ENCODE results near the gene RECQL5.

RECQL5 gene

GRCh38 chr17:75685499-75685898 lies 18.5 kb upstream of the RECQL5 start:
- DNase-seq, result no peak

GRCh38 chr17:75684924-75685323 lies 18.0 kb upstream of the RECQL5 start:
- no peak for DNase-seq

GRCh38 chr17:75684249-75684648 lies 17.3 kb upstream of the RECQL5 start:
- no peak for DNase-seq

- DNase-seq, result no peak
Measured at GRCh38 chr17:75683583-75683982, 16.6 kb upstream of the RECQL5 start.

GRCh38 chr17:75681289-75681688 lies 14.3 kb upstream of the RECQL5 start:
- no peak for DNase-seq

- DNase-seq, result no peak
Measured at GRCh38 chr17:75680431-75680830, 13.5 kb upstream of the RECQL5 start.

GRCh38 chr17:75679706-75680211 lies 12.8 kb upstream of the RECQL5 start:
- DNase-seq, result no peak

- DNase-seq, result no peak
Measured at GRCh38 chr17:75676461-75676860, 9.5 kb upstream of the RECQL5 start.

GRCh38 chr17:75673487-75673886 lies 6.5 kb upstream of the RECQL5 start:
- no peak for DNase-seq

- DNase-seq, result no peak
Measured at GRCh38 chr17:75672011-75672410, 5.1 kb upstream of the RECQL5 start.

GRCh38 chr17:75670868-75671267 lies 3.9 kb upstream of the RECQL5 start:
- no peak for DNase-seq

- DNase-seq, result no peak
Measured at GRCh38 chr17:75668489-75668888, 1.5 kb upstream of the RECQL5 start.

GRCh38 chr17:75667825-75668224 lies 871 bp upstream of the RECQL5 start:
- no peak for DNase-seq

- no peak for DNase-seq
Measured at GRCh38 chr17:75665981-75666380, 973 bp downstream of the RECQL5 start.

- no peak for DNase-seq
Measured at GRCh38 chr17:75664099-75664549, 2.8 kb downstream of the RECQL5 start.

GRCh38 chr17:75662511-75662910 lies 4.4 kb downstream of the RECQL5 start:
- no peak for DNase-seq

- DNase-seq, result no peak
Measured at GRCh38 chr17:75661531-75661930, 5.4 kb downstream of the RECQL5 start.

- DNase-seq, result no peak
Measured at GRCh38 chr17:75658237-75658636, 8.7 kb downstream of the RECQL5 start.

- no peak for DNase-seq
Measured at GRCh38 chr17:75654176-75654575, 12.8 kb downstream of the RECQL5 start.

- DNase-seq, result no peak
Measured at GRCh38 chr17:75652934-75653549, 13.9 kb downstream of the RECQL5 start.

GRCh38 chr17:75652341-75652740 lies 14.6 kb downstream of the RECQL5 start:
- no peak for DNase-seq

- no peak for DNase-seq
Measured at GRCh38 chr17:75650874-75651273, 16.1 kb downstream of the RECQL5 start.

GRCh38 chr17:75649687-75650086 lies 17.3 kb downstream of the RECQL5 start:
- DNase-seq, result no peak

GRCh38 chr17:75647921-75648320 lies 19.0 kb downstream of the RECQL5 start:
- DNase-seq, result no peak

- DNase-seq, result no peak
Measured at GRCh38 chr17:75647061-75647460, 19.9 kb downstream of the RECQL5 start.

Measured in activated CD4-positive, alpha-beta T cell treated with anti-CD3 and anti-CD28 coated beads for 4 hours (primary cell).